T follicular helper cell (primary cell): ENCODE results near the gene PDZD7.
A peak's percentile ranks its signal among the peaks of the same experiment; 100 is the strongest.

Source experiments
- DNase-seq: peaks from one replicate; pipeline ENCODE4 v3.0.0-alpha.2; 2020; ENCODE audit warnings: low read depth

PDZD7 gene

GRCh38 chr10:101061624-101062231 is 30.8 kb upstream of the PDZD7 start, which contains the start of gene KAZALD1:
KAZALD1 (plus strand) TSS chr10:101061989; CDS start chr10:101062593, 604 bp downstream.
- DNase-seq, result no peak

DNA sequence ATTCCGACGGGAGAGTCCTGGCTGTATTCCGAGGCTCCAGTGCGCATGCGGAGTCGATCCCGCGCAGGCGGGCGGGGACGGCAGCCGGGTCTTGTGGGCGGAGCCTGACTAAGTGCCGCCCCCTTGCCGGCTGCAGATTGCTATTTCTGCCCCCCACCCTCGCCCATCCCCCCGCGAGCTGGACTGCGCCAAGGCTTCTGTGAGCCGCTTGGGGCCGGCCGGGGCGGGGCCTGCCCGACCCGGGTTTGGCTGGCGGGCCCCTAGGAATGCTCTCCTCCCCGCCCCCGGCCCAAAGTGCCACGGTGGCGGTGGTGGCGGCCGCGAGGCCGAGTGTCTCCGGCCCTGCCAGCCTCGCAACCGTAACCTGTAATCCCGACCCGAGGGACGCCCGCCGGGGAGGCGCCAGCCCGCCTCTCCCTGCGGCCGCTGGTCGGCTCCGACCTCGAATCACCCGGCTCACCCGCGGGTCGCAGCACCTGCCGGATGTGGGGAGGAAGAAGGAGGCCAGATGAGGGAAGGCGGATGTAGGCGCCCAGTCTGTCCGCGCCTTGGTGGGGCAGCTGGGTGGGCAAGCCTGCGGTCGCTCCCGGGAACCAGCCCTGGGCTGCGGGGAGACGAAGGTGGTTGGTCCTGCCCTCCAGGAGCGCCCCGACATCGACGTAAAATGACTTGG is 30.2 kb upstream of the PDZD7 start:
- DNase-seq, result peak; percentile 82

DNA sequence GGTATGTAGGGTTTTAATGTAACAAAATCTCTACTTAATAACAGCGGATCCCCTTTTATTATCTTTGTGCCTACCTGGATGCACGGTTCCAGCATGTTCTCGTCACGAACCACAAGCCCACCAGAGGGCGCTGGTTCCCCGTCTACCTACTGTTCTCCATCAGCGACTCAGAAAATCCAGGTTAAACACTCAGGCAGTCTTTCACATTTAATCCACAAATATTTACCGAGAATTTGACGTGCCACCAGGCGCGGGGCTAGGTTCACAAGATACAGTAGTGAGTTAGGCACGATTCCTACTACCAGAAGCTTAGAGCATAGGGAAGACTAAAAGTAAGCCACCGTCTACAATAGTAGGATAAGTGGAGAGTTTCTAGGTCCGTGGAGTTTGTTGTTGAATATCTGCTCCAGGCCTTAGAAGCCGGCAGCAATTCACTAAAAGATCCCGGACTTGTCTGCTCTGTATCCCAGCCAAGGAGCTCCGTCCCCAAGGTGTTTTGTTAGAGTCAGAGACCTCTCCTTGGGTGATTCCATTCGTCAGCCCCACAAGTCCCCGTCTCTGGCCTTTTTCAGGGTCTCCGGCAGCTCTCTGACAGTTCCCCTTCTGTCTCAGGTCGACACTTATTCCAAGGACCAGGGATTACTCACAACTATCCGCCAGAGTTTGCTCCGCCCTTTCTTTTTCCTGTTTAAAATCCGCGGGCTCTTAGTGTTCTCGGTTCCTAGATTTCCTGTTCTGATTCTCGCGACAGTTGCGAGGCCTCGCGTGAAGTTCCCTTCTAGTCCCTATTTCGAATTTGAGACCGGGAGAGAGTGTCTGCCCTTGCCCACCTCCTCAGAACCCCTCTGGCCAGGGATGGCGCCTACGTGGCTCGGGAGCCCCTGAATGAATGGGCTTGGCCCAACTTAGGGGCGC is 29.4 kb upstream of the PDZD7 start:
- peak; percentile 83 for DNase-seq

GRCh38 chr10:101056365-101057151 is 25.6 kb upstream of the PDZD7 start:
- no peak for DNase-seq

GRCh38 chr10:101055411-101055810 is 24.5 kb upstream of the PDZD7 start:
- DNase-seq, result no peak

- DNase-seq, result no peak
Observed at GRCh38 chr10:101054876-101055275, 23.9 kb upstream of the PDZD7 start.

GRCh38 chr10:101054351-101054750 is 23.4 kb upstream of the PDZD7 start:
- DNase-seq, result no peak

GRCh38 chr10:101053516-101053915 is 22.6 kb upstream of the PDZD7 start:
- no peak for DNase-seq

- no peak for DNase-seq
Observed at GRCh38 chr10:101052285-101052684, 21.4 kb upstream of the PDZD7 start.

DNA sequence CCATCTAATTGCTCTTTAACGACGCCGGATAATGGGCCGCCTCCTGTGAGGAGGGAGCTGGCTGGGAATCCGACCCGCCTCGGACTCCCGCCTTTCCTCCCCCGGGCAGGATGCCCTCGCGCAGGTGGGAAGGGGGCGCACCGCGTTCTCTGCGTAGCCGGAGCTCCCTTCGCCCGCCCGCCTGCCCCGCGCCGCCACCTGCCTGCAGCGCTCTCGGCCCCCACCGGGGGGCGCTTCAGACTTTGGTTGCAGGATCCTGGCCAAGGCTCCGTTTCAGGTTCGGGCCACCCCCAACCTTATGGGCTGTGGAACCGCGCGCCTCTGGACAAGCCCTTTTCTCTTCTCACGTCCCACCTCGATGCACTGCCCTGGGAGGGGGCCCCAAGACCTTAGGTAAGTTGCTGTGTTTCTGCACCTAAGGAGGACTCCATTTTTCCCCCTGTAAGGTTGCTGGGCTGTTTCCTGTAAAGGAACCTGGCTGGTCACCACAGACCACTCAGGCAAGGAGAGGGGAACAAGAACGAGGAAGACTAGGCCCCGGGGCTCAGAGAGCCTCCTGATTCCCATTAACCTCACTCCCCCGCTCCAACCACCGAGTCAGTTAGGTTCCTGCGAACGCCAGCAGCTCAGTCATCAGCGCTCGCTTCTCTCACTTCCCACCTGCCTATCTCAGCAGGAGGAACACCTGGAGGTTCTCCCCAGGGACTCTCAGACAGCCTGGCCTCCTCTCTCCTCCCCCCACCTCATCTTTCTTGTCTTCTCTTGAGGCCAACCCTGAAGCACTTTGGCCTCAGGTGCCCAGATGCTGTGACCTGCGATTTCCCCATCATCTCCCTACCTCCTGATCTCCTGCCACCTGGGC is 19.5 kb upstream of the PDZD7 start:
- peak; percentile 70 for DNase-seq

- no peak for DNase-seq
Observed at GRCh38 chr10:101047961-101048892, 17.3 kb upstream of the PDZD7 start.

DNA sequence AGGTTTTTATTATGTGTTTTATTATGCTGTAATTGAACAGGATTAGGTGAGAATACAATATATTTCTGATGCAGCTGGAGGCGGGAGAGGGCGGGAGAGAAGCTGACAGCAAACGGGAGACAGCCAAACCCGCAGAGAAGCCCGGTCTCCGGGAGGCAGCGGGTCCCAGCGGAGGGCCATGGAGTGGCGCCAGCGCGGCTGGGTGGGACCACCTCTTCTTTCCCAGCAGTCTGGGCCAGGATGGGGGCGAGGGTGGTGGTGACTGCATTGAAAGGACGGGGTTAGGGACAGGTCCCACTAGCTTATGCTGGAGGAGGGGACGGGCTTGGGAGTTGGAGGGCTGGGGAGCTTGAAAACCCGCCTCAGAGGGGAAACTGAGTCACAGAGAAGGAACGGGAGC is 16.3 kb upstream of the PDZD7 start:
- no peak for DNase-seq

- DNase-seq, result no peak
Observed at GRCh38 chr10:101046332-101047238, 15.7 kb upstream of the PDZD7 start.

GRCh38 chr10:101044117-101044516 is 13.2 kb upstream of the PDZD7 start:
- no peak for DNase-seq

- DNase-seq, result no peak
Observed at GRCh38 chr10:101043363-101043707, 12.4 kb upstream of the PDZD7 start.

- peak; percentile 66 for DNase-seq
Observed at GRCh38 chr10:101042667-101043362, 11.9 kb upstream of the PDZD7 start.

GRCh38 chr10:101042118-101042517 is 11.2 kb upstream of the PDZD7 start:
- no peak for DNase-seq

- DNase-seq, result peak; percentile 65
Observed at GRCh38 chr10:101041252-101041761, 10.4 kb upstream of the PDZD7 start.
